Activated naive CD8-positive, alpha-beta T cell treated with anti-CD3 and anti-CD28 coated beads, Interleukin-2, amount 50 U/mL, for 16 hours (primary cell): ENCODE measurements around the gene NPPA.
A peak's percentile ranks its signal among the peaks of the same experiment; 100 is the strongest.

Experiments used
- DNase-seq: peaks from one replicate; pipeline ENCODE4 v3.0.0-alpha.2; 2020; ENCODE audit warnings: low read depth, low spot score

NPPA gene

GRCh38 chr1:11842154-11843041 lies 5.2 kb downstream of the NPPA start:
- no peak for DNase-seq

DNA sequence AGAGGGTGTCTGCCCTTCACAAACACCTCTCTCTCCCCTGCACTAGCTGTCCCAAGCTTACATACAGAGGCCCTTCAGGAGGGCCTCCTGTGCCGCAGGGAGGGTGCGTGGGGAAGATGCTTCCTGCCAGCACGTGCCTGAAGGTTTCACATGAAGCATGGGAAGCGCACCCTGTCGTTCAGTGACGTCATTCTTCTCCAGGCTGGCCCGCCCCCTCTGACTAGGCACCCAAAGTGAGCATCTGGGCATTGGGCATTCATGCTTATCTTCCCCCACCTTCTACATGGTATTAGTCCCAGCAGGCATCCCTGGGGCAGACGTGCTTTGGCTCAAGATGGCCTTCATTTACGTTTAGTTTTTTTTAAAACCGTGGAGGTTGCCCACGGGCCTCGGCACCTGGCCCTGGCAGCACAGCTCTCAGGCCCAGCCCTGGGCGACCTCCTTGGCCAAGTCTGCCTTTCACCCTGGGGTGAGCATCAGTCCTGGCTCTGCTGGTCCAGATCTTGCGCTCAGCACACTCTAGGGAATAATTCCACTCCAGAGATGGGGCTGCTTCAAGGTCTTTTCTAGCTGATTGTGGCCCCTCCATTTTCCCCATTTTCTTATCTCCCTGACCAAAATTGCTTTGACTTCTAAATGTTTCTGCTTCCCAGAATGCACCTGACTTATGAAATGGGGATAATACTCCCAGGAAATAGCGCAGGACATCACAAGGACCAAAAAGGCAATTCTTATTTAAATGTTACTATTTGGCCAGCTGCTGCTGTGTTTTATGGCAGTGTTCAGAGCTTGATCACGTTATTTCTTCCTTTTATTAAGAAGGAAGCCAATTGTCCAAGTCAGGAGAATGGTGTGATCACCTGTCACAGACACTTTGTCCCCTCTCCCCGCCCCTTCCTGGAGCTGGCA lies 6.1 kb downstream of the NPPA start:
- no peak for DNase-seq

DNA sequence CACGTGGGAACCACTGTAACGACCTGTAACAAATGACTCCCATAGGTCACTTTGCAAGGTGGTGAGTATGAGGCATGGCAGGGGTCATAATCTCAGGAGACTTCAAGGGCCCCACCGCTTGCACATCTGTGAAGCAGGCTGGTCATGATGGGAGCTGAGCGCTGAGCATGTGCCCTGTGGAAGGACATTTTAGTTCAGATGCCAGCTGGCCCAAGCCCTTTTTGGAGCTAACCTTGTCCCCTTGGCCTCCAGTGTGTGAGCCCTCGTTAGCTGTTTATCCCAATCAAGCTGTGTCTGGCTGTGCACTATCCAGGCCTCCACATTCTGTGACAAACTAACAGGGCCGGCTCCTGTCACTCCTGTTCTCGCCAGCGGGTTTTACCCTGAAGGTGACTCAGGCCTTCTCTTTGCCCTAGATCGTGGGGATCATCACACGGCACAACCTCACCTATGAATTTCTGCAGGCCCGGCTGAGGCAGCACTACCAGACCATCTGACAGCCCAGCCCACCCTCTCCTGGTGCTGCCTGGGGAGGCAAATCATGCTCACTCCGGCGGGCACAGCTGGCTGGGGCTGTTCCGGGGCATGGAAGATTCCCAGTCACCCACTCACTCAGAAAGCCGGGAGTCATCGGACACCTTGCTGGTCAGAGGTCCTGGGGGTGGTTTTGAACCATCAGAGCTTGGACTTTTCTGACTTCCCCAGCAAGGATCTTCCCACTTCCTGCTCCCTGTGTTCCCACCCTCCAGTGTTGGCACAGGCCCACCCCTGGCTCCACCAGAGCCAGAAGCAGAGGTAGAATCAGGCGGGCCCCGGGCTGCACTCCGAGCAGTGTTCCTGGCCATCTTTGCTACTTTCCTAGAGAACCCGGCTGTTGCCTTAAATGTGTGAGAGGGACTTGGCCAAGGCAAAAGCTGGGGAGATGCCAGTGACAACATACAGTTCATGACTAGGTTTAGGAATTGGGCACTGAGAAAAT lies 7.6 kb downstream of the NPPA start:
- no peak for DNase-seq

- peak; percentile 53 for DNase-seq
These were observed 9.0 kb downstream of the NPPA start for GRCh38 chr1:11838349-11839272.

DNA sequence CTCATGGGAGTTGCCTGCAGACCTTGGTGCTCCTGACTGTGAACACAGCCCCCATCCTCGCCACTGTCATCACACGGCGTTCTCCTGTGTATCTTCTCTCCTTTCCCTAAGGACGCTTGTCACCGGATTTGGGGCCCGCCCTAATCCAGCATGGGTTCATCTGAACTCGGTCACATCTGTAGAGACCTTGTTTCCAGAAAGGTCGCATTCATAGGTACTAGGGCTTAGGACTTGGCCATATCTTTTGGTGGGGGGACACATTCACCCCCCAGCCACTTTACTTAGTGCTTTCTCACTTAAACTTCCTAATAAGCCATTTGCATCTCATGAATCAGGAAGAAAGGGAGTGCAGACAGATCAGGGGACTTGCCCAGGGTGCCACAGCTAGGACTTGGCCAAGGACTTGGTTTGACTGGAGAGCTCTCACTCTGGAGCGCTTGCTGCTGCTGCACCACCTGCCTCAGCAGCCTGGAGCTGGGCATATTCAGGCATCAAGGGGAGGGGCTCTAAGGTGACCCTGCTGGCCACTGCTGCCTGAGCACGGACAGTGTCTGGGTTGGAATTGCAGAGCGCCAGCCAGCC lies 9.7 kb downstream of the NPPA start:
- no peak for DNase-seq

DNA sequence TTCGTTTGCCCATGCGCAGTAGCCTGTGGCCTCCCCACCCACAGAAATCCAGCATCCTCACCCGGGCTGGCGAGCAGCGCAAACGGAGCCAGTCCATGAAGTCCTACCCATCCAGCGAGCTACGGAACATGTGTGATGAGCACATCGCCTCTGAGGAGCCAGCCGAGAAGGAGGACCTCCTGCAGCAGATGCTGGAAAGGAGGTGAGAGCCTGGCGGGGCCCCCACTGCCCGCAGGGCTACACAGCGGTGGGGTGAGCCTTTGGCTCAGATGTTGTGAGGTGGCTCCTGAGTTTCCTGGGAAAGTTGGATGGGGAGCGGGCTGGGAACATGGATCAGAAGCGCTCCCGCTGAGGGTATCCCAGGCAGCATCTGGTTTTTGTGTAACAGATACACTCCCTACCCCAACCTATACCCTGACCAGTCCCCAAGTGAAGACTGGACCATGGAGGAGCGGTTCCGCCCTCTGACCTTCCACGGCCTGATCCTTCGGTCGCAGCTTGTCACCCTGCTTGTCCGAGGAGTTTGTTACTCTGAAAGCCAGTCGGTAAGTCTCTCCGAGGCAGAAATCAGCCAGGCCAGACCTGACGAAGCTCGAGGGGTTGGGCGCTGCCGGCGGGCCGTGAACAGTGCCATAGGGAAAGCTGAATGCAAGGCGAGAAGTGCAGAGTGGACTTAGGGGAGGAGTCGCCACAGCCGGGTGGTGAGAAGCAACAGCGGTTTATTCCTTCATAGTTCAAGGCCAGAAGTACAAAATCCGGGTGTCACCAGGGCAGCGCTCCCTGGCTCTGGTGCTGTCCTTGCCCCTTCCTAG lies 10.4 kb downstream of the NPPA start:
- no peak for DNase-seq

DNA sequence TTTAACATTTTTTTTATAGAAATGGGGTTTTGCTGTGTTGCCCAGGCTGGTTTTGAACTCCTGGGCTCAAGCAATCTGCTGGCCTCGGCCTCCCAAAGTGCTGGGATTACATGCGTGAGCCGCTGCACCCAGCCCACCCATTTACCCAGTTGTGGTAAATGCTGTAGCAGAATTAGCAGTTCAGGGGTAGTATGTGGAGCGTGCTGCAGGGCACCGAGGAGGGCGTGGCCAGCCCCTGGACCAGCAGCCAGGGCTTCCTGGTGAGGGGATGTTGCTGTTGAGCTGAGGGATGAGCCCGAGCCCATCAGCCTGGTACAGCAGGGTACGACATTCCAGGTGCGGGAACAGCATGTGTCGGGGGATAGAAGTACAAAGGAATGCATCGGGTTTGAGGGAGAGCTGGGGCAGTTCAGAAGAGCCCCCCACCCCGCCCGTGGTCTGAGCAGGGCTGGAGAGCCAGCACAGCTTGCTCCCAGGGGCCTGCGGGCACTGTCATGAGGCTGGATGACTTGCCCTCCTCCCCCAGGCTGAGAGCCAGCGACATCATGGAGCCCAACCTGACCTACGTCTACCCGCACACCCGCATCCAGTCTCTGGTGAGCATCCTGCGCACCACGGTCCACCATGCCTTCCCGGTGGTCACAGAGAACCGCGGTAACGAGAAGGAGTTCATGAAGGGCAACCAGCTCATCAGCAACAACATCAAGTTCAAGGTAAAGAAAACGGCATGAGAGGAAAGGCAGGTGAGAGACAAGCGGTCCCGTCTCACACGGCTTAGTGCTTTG lies 11.9 kb downstream of the NPPA start:
- DNase-seq = no peak

- no peak for DNase-seq
These were observed 13.7 kb downstream of the NPPA start for GRCh38 chr1:11833900-11834299.

- no peak for DNase-seq
These were observed 14.1 kb downstream of the NPPA start for GRCh38 chr1:11833497-11833896.

- DNase-seq = no peak
These were observed 15.4 kb downstream of the NPPA start for GRCh38 chr1:11831945-11832725.

DNA sequence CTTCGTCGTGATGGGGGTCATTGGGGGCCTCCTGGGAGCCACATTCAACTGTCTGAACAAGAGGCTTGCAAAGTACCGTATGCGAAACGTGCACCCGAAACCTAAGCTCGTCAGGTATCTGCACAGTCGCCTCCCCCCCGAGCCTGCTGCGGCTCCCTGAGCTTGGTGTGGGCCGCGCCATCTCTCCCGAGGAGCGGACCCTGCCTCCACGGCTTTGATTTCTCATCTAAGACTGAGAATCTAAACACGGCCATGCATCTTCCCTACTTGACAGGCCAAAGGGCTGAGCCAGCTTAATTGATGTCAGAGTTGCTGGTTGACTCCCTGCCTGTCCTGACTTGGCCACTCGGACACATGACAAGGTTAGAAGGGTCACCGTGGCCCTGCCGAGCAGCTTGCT lies 19.1 kb downstream of the NPPA start:
- no peak for DNase-seq

DNA sequence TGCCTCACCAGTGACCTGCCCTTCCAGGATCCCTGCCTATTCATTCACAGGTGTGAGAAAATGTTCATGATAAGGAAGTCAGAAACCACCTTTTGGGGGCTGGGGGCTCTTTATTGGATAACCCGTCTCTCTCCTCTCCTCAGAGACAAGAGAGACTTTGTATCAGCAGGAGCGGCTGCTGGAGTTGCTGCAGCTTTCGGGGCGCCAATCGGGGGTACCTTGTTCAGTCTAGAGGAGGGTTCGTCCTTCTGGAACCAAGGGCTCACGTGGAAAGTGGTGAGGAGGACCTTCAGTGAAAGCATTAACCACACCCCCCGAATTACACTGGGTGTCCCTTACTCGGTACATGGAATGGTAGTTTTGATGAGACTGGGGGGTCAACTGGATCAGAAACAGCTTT lies 20.6 kb downstream of the NPPA start:
- DNase-seq = no peak

DNA sequence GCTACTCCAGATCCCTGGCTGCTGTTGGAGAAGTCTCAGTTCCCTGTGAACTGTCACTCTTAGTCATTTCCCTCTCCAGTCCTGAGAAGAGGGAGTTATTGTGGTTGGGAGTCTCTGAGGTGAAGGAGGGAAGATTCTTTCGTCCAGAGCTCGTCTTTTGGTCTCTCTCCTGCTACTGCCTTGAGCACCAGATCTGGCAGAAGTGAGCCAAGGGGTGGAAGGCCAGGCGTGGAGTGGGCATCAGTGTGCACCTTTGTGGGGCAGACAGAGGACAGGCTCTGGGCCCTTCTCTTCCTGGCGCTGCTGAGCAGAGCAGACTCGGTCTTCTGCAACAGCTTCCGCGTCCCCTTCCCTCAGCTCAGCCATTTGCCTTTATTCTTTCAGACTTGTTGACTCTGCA lies 22.5 kb downstream of the NPPA start:
- no peak for DNase-seq

DNA sequence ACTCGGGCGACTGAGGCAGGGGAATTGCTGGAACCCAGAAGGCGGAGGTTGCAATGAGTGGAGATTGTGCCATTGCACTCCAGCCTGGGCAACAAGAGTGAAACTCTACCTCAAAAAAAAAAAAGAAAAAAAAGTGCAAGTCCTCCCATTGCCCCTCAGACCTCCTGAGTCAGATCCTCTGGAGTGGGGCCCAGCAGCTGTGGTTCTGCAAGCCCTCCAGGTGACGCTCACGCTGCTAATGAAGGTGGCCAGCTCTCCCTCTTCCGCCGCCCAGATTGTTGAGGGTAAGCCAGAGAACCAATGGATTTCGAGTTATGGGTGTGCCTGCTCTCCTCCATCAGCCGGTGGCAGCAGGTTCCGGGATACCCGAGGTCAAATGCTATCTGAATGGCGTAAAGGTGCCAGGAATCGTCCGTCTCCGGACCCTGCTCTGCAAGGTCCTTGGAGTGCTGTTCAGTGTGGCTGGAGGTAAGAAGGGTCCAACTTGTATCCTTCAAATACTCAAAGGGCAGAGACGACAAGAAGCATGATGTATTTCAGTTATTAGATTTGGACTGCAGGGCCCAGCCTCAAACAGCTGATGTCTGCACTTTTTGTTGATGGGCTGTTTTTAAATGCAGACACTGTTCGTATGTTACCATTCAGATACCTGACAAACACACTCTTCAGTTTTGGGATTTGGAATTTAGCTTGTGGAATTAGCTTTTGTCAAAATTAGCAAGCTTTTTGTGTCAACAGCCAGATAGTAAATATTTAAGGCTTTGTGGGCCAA lies 24.0 kb downstream of the NPPA start:
- no peak for DNase-seq

- no peak for DNase-seq
These were observed 25.5 kb downstream of the NPPA start for GRCh38 chr1:11822091-11822490.

GRCh38 chr1:11817192-11817591 lies 30.4 kb downstream of the NPPA start:
- no peak for DNase-seq

DNA sequence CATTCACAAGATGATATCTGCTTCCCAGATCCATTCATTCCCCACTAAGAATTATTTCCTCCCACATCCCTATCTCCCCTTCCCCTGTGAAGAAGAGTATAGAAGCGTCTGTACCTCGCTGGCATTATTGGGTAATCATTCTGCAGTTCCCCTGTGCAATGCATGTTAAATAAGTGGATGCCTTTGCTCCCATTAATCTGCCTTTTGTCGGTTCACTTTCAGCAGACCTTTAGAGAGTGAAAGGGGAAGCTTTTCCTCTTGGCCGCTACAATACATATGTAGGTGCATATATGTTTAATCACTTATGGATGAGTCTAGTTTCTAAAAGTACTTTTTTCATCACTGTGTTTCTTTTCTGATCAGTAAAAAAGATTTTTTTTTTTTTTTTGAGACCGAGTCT lies 34.6 kb downstream of the NPPA start:
- no peak for DNase-seq
